Suppressor macrophage treated with lipopolysaccharide for 1 hour (primary cell): Measurements from ENCODE around the gene MUC20.
"Not testable (repeated sequence)": the region's sequence is repeated elsewhere in the genome, so short reads cannot be mapped to it uniquely, and the experiment has no call there.

Experiments used
- DNase-seq, 3 donors: peaks; one replicate each; pipeline ENCODE4 v3.0.0-alpha.2; 2020 to 2022

Gene MUC20

DNA sequence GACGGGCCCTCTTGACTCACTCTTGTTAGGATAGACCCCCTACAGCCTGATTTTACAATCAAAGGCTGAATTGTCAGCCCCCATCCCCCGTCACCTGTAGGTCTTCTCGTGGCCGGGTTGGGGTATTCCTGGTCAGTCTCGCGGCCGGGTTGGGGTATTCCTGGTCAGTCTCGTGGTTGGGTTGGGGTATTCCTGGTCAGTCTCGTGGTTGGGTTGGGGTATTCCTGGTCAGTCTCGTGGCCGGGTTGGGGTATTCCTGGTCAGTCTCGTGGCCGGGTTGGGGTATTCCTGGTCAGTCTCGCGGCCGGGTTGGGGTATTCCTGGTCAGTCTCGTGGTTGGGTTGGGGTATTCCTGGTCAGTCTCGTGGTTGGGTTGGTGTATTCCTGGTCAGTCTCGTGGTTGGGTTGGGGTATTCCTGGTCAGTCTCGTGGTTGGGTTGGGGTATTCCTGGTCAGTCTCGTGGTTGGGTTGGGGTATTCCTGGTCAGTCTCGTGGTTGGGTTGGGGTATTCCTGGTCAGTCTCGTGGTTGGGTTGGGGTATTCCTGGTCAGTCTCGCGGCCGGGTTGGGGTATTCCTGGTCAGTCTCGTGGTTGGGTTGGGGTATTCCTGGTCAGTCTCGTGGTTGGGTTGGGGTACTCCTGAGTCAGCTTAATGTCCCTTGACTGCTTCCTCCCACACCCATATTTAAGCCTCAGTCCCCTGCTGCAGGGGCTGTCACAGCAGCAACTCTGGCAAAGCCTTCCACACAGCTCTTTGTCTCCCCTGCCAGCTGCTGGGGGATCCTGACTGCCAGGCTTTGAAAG, 50.3 kb downstream of the MUC20 start:
- not testable (repeated sequence) for DNase-seq

DNA sequence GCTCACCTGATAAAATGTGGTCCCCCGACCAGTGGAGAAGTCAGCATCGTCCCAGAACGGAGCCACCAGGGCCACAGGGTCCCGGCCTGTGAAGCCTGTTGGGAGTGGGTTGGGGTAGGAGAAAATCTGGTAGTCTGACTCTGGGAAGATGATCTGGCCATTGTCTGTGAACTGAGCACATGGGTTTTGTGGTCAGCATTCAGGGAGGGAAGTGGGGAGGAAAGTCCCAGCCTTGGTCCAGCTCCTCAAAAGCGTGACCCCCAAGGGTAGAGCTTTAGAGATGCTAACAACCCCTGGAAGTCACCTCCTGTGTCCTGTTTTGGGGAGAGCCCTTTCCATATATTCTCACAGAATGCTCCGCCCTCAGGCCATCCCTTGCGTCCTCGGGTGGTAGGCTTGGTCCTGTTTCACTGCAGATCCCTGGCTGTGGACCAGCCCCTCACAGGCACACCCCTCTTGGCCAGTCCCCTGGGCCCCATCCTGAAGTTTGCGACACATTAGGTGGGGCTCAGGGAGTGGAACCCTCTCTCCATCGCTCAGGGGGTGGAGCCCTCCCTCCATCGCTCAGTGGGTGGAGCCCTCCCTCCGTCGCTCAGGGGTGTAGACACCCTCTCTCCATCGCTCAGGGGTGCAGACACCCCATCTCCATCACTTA, 51.0 kb downstream of the MUC20 start:
- DNase-seq, result no peak

DNA sequence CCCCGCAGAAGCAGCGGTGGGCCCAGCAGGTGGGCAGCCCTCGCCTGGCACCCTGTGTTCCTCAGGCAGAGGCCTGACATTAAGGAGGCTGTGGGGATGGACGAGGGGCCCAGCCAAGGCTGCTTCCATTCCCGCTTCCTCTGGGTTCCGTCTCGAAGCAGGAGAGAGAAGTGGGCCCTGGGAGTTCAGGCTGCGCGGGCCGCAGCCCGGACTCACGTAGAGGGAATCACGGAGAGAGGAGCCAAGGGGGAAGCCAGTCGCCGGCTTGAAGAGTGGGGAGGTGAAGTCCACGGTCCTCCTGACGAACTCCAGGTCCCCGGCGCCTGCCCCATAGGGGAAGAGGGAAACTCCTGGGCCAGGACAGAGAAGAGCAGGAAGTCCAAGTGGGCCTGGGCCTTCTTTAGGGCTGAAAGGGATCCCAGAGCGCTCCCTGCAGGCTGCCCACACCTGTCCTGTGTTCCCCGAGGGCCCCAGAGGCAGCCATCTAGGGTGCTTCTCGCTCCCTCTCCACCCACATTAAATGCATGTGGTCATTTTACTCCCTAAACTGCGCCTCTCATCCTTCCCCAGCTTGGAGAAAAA, 53.3 kb downstream of the MUC20 start:
- DNase-seq, result no peak

DNA sequence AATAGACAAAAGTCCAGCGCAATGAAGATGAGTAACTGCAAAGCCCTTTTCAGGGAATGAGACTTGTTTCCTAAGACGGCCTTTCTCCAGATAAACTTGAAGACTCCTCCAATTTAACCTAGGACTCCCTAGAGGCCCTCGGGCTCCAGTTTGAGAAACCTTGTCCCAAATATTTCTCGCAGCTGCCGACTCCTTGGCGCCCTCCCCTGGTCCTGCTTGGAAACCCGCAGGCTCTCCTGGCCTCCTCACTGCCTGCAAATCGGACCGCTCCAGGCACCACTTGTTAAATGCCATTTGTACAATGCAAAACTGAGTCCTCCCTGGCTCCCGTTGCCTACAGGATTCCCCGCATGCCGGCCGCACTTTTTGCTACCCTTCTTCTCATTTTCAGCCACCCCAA, 54.1 kb downstream of the MUC20 start:
- DNase-seq, result peak; percentile 54 to 73 (median 61)

DNA sequence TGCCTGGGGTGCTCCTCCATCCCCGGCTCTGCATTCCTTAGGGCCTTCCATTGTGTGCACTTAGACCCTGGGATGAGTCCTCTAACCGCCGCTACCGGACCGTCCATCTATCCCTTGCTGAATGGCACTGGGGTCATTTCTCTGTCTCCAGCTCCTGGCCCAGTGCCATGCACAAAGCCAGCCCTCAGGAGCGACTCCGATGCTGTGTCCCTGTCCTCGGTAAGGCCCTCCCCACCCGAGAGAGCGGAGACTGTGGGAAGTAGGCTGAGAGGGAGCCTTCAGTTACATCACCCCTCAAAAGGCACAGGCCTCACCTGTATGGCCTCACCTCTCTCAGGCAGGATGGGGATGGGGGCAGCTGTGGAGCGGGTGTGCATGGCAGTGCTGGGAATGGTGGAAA, 57.2 kb downstream of the MUC20 start:
- DNase-seq, result no peak

DNA sequence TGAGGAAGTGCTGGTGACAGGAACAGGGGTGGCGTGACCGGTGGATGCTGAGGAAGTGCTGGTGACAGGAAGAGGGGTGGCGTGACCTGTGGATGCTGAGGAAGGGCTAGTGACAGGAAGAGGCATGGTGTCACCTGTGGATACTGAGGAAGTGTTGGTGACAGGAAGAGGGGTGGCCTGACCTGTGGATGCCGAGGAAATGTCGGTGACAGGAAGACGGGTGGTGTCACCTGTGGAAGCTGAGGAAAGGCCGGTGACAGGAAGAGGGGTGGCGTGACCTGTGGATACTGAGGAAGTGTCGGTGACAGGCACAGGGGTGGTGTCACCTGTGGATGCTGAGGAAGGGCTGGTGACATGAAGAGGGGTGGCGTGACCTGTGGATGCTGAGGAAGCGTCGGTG, 60.5 kb downstream of the MUC20 start:
- DNase-seq, result not testable (repeated sequence)
